ENCODE data around the gene MTAP. TPM values are rescaled to one million over a fixed set of nuclear protein-coding genes. Genes with fewer than 3 reads are reported as not detected.

Gene MTAP
- total RNA-seq, 1 experiment from 2014 or later, result 102 TPM

GRCh38 chr9:21983561-21983935 lies 181.1 kb downstream of the MTAP start:
- no peak overlapping the region for H4K8ac ChIP-seq (replicated peaks; ENCODE audit: insufficient read length, low read depth, low read length)
- H3K9ac ChIP-seq (ENCODE audit: extremely low read depth, insufficient read length, low read length), result no peak overlapping the region
- no peak overlapping the region for H2BK12ac ChIP-seq (ENCODE audit: insufficient read length, low read depth, low read length)
- H3K27ac ChIP-seq (ENCODE audit: insufficient read length, low read depth, low read length), result no peak overlapping the region
- H3K27ac Mint-ChIP-seq, result no peak overlapping the region
- no peak overlapping the region for H3K4me2 ChIP-seq (ENCODE audit: insufficient read depth, insufficient read length, low read length)
- peaks cover 0 to 2% of the 10 kb centered on the region in 2 experiments; a peak in 2 of 5 replicates for H3K9me3 Mint-ChIP-seq
- no peaks in the 10 kb centered on the region for H3K9me3 ChIP-seq (ENCODE audit: control insufficient read depth, low read depth, low read length)
- H2AK5ac ChIP-seq (ENCODE audit: insufficient read length, low read length), result no peak overlapping the region
- no peak overlapping the region for H2AFZ ChIP-seq (ENCODE audit: low read length)
- no peak overlapping the region for H4K91ac ChIP-seq (ENCODE audit: insufficient read length, low read depth, low read length)
- no peaks in the 10 kb centered on the region; the same call in 1 of the 2 replicates for H3K4me1 ChIP-seq (ENCODE audit: insufficient read depth, low read length)
- no peak overlapping the region for H3K4ac ChIP-seq (ENCODE audit: low read depth, low read length)
- no peak overlapping the region for H3K4me3 Mint-ChIP-seq
- no peak overlapping the region for H3K23ac ChIP-seq (ENCODE audit: insufficient read length, low read depth, low read length)
- H4K20me1 ChIP-seq (ENCODE audit: control insufficient read depth, insufficient read depth, insufficient read length), result no peaks in the 10 kb centered on the region
- H3K79me2 ChIP-seq (ENCODE audit: insufficient read depth, low read length), result no peaks in the 10 kb centered on the region
- no peak overlapping the region for H4K5ac ChIP-seq (ENCODE audit: insufficient read length, low read depth, low read length)
- H3K79me1 ChIP-seq (ENCODE audit: insufficient read depth, low read depth, low read length, poor library complexity, severe bottlenecking), result no peaks in the 10 kb centered on the region
- peaks cover 96% of the 10 kb centered on the region for H3K27me3 Mint-ChIP-seq (ENCODE audit: low read depth)
- no peak overlapping the region for H3K14ac ChIP-seq (ENCODE audit: insufficient read depth, low read length)
- peaks cover 0 to 5% of the 10 kb centered on the region in 2 experiments; a peak in 2 of 4 replicates for H3K4me1 Mint-ChIP-seq
- WGBS (ENCODE audit: extremely low coverage, insufficient read length, low lambda C conversion rate), result no CpG with 5 or more reads among the region's 1 CpG
- peaks cover 34% of the 10 kb centered on the region for H3K27me3 ChIP-seq (ENCODE audit: insufficient read depth, low read length)
- no peak overlapping the region for H2BK15ac ChIP-seq (ENCODE audit: low read depth, low read length)
- no peak overlapping the region for H2BK5ac ChIP-seq (ENCODE audit: insufficient read length, low read length)
- no peak overlapping the region for H2BK20ac ChIP-seq (ENCODE audit: low read depth, low read length, poor library complexity, severe bottlenecking)
- H3K36me3 Mint-ChIP-seq (ENCODE audit: insufficient read depth in 1 of 3, low read depth in 3 of 3), result no peaks in the 10 kb centered on the region
- no peak for TF ChIP-seq CTCF (conservative IDR thresholded peaks at IDR 0.05)
- no peak for DNase-seq
- no peak overlapping the region for H3K56ac ChIP-seq (ENCODE audit: insufficient read length, low read depth, low read length)
- no peak overlapping the region for H3K18ac ChIP-seq (ENCODE audit: insufficient read length, low read depth, low read length)
- no peaks in the 10 kb centered on the region for H3K23me2 ChIP-seq (ENCODE audit: insufficient read length, low read depth, low read length, poor library complexity, severe bottlenecking)
- H3T11ph ChIP-seq (ENCODE audit: low read length), result no peak overlapping the region
- no peak overlapping the region for H2BK120ac ChIP-seq (ENCODE audit: low read depth, low read length, poor library complexity, severe bottlenecking)

All from H9 (cell line).